DND-41 (cell line): Measurements from ENCODE around the gene CAPN15.
A peak's percentile ranks its signal among the peaks of the same experiment; 100 is the strongest.

Experiments
- ATAC-seq: fragments of 200-7000 bp; cut with Tn5 transposase; 3 replicates; pipeline ENCODE4 v1.9.1; 2021; ENCODE audit warnings: low read depth; ENCODE audit not compliant: insufficient read depth
- DNase-seq: peaks from one replicate; pipeline ENCODE4 v3.0.0-alpha.2; 2020
- H2AFZ ChIP-seq: 2 replicates; pipeline ENCODE4 v1.6.0; 2012; ENCODE audit warnings: low read depth, low read length
- H3K27ac ChIP-seq: 2 replicates; pipeline ENCODE4 v1.5.1; 2012; ENCODE audit warnings: low read length, inconsistent platforms
- H3K27me3 ChIP-seq: fragments of 200-600 bp; sonication (generic); 2 replicates; pipeline ENCODE4 v1.6.0; 2012; ENCODE audit warnings: low read length, mild to moderate bottlenecking, inconsistent platforms; ENCODE audit not compliant: insufficient read depth, poor library complexity
- H3K36me3 ChIP-seq: 2 replicates; pipeline ENCODE4 v1.5.1; 2012; ENCODE audit warnings: low read length, inconsistent platforms; ENCODE audit not compliant: insufficient read depth
- H3K4me1 ChIP-seq: 2 replicates; pipeline ENCODE4 v1.5.1; 2012; ENCODE audit warnings: mild to moderate bottlenecking, low read length; ENCODE audit not compliant: insufficient read depth
- H3K4me2 ChIP-seq: 2 replicates; pipeline ENCODE4 v1.6.0; 2012; ENCODE audit warnings: mild to moderate bottlenecking, moderate library complexity, low read length, inconsistent platforms; ENCODE audit not compliant: insufficient read depth
- H3K4me3 ChIP-seq, 2 experiments: fragments of 200-600 bp in 1 of 2; shearing (Covaris generic) in 1 of 2; 2 replicates each; pipeline ENCODE4 v1.5.1; 2012 to 2016; ENCODE audit warnings: inconsistent platforms in 2 of 2, low read length in 2 of 2, mild to moderate bottlenecking in 2 of 2, low read depth in 1 of 2, moderate library complexity in 1 of 2
- H3K79me2 ChIP-seq: 2 replicates; pipeline ENCODE4 v1.6.0; 2012; ENCODE audit warnings: low read length, inconsistent platforms; ENCODE audit not compliant: insufficient read depth
- H3K9ac ChIP-seq: 2 replicates; pipeline ENCODE4 v1.6.0; 2012; ENCODE audit warnings: low read depth, mild to moderate bottlenecking, inconsistent platforms, low read length, moderate library complexity
- H3K9me3 ChIP-seq: 2 replicates; pipeline ENCODE4 v1.5.1; 2012; ENCODE audit warnings: low read length, moderate library complexity, mild to moderate bottlenecking, inconsistent platforms; ENCODE audit not compliant: insufficient read depth, severe bottlenecking
- H4K20me1 ChIP-seq: 2 replicates; pipeline ENCODE4 v1.6.0; 2012; ENCODE audit warnings: low read length; ENCODE audit not compliant: insufficient read depth
- CTCF ChIP-seq: IDR thresholded peaks from 2 replicates; pipeline ENCODE4 v1.5.1; 2012; ENCODE audit warnings: borderline replicate concordance, low read length, moderate library complexity, mild to moderate bottlenecking; ENCODE audit not compliant: poor library complexity, severe bottlenecking; ENCODE audit errors: extremely low read depth
- EZH2 ChIP-seq: IDR thresholded peaks from 3 replicates; pipeline ENCODE4 v1.6.1; 2012; ENCODE audit warnings: borderline replicate concordance, low read depth, mild to moderate bottlenecking, moderate library complexity, low read length, inconsistent platforms; ENCODE audit not compliant: severe bottlenecking

The CAPN15 gene

GRCh38 chr16:585351-585750 lies 57.8 kb downstream of the CAPN15 start:
- no peak overlapping the region for H3K9ac ChIP-seq
- H3K36me3 ChIP-seq: peaks cover 16% of the 10 kb centered on the region
- no peak overlapping the region for H2AFZ ChIP-seq
- DNase-seq (no peak), ATAC-seq (no peak)
- H3K79me2 ChIP-seq: peaks cover 23% of the 10 kb centered on the region
- H3K27ac ChIP-seq: no peak overlapping the region
- peaks cover 34% of the 10 kb centered on the region for H4K20me1 ChIP-seq
- H3K4me2 ChIP-seq: no peak overlapping the region
- no peaks in the 10 kb centered on the region for H3K9me3 ChIP-seq
- H3K4me3 ChIP-seq: no peak overlapping the region
- no peak for TF ChIP-seq EZH2
- no peak for TF ChIP-seq CTCF
- H3K27me3 ChIP-seq: no peaks in the 10 kb centered on the region
- H3K4me1 ChIP-seq: peaks cover 19% of the 10 kb centered on the region

GRCh38 chr16:586047-586644 lies 58.6 kb downstream of the CAPN15 start:
- no peak overlapping the region for H3K27ac ChIP-seq
- H3K36me3 ChIP-seq: peaks cover 9% of the 10 kb centered on the region
- H3K79me2 ChIP-seq: peaks cover 31% of the 10 kb centered on the region
- no peak overlapping the region for H3K4me3 ChIP-seq
- H3K4me2 ChIP-seq: 0 out of 2 replicates have a peak overlapping the region, but pooled peaks have one; percentile 13
- H2AFZ ChIP-seq: no peak overlapping the region
- no peaks in the 10 kb centered on the region for H3K27me3 ChIP-seq
- TF ChIP-seq EZH2: no peak
- TF ChIP-seq CTCF: no peak
- ATAC-seq (no peak), DNase-seq (peak; percentile 17)
- H4K20me1 ChIP-seq: peaks cover 41% of the 10 kb centered on the region
- H3K4me1 ChIP-seq: peaks cover 27% of the 10 kb centered on the region
- H3K9ac ChIP-seq: no peak overlapping the region
- H3K9me3 ChIP-seq: no peaks in the 10 kb centered on the region

- 0 out of 2 replicates have a peak overlapping the region, but pooled peaks have one; percentile 15 for H3K27ac ChIP-seq
- H3K27me3 ChIP-seq: no peaks in the 10 kb centered on the region
- peaks cover 38% of the 10 kb centered on the region for H3K79me2 ChIP-seq
- peak overlapping the region; percentile 96 for H3K4me2 ChIP-seq
- H3K9ac ChIP-seq: peak overlapping the region; percentile 89
- peak overlapping the region in 1 of 2 experiments; percentile 85; a peak in 2 of 4 replicates for H3K4me3 ChIP-seq
- DNase-seq (peak; percentile 6), ATAC-seq (no peak)
- no peaks in the 10 kb centered on the region for H3K9me3 ChIP-seq
- TF ChIP-seq CTCF: no peak
- TF ChIP-seq EZH2: no peak
- H3K4me1 ChIP-seq: peaks cover 33% of the 10 kb centered on the region
- peaks cover 47% of the 10 kb centered on the region for H4K20me1 ChIP-seq
- peaks cover 9% of the 10 kb centered on the region for H3K36me3 ChIP-seq
- no peak overlapping the region for H2AFZ ChIP-seq
Measured at GRCh38 chr16:586645-587590, 59.4 kb downstream of the CAPN15 start.
